Right lobe of liver (tissue), 6 donors: ENCODE data around the gene CHL1. TPM values are rescaled to one million over a fixed set of nuclear protein-coding genes. Genes with fewer than 3 reads are reported as not detected.

ENCODE experiments used
- ATAC-seq, 4 donors: fragments of 200-7000 bp; cut with Tn5 transposase; one replicate each; pipeline ENCODE4 v1.9.1; 2020; ENCODE audit warnings: mild to moderate bottlenecking in 4 of 4, moderate library complexity in 4 of 4
- DNase-seq, 3 donors: peaks; one replicate each; pipeline ENCODE4 v3.0.0-alpha.2; 2020
- H3K27ac ChIP-seq, 3 donors: fragments of 200-600 bp; one replicate each; pipeline ENCODE4 v1.8.0; 2022
- H3K27me3 ChIP-seq, 2 donors: fragments of 200-600 bp; one replicate each; pipeline ENCODE4 v1.8.0; 2022
- H3K36me3 ChIP-seq, 4 donors: fragments of 200-600 bp; sonication (generic) in 1 of 4; one replicate each; pipeline versions ENCODE4 v1.5.1 to v1.8.0; 2017 to 2022; ENCODE audit warnings: control low read depth in 1 of 4
- H3K4me1 ChIP-seq, 4 donors: fragments of 200-600 bp; sonication (generic) in 1 of 4; one replicate each; pipeline versions ENCODE4 v1.5.1 to v1.8.0; 2017 to 2022; ENCODE audit warnings: control low read depth in 1 of 4
- H3K4me3 ChIP-seq, 3 donors: fragments of 200-600 bp; one replicate each; pipeline ENCODE4 v1.8.0; 2022
- H3K9me3 ChIP-seq, 4 donors: fragments of 200-600 bp; sonication (generic) in 1 of 4; one replicate each; pipeline versions ENCODE4 v1.5.1 to v1.8.0; 2017 to 2022; ENCODE audit warnings: control low read depth in 1 of 4
- CTCF ChIP-seq, 4 donors: fragments of 200-600 bp in 3 of 4; fragments of 450-650 bp in 1 of 4; IDR thresholded peaks; one replicate each; pipeline versions ENCODE4 v1.5.1 to v1.8.0; 2016 to 2022; ENCODE audit warnings: antibody characterized with exemption in 4 of 4, mild to moderate bottlenecking in 2 of 4
- POLR2A ChIP-seq: fragments of 450-650 bp; IDR thresholded peaks from one replicate; pipeline ENCODE4 v1.6.1; 2017; ENCODE audit warnings: antibody characterized with exemption, mild to moderate bottlenecking
- WGBS: methylation state at CpG from one replicate; pipeline ENCODE4 v1.1.6; 2018; ENCODE audit warnings: low coverage, low lambda C conversion rate; ENCODE audit not compliant: insufficient coverage; ENCODE audit errors: missing lambda C conversion rate; 5-methylcytosine and 5-hydroxymethylcytosine counted together
- intact Hi-C, 2 donors: fragments of 100-400 bp; cut with DNase I; formaldehyde crosslinking; loops; one replicate each; pipeline versions ENCODE4 v1.11.2 to v1.14.1; 2022
- total RNA-seq, 6 experiments: library from RNA; depleted of rRNA in 2 of 6; stranded (reverse); fragments of >200 nt in 2 of 6; fragmentation: NEBNext Ultra II Directional in 3 of 6; extraction: Animal tissue kit (Norgen Biotek cat#: 25700) in 3 of 6; gene quantifications; one replicate each; pipeline versions ENCODE4 v1.1.0 to v1.2.4, GENCODE V29; 2016 to 2023
- donor health status: DM: no; HTN: yes; CAD: no.
- donor health status: DM: no; HTN: no; CAD: no.
- donor health status: DM: no; HTN: no; CAD: no.
- donor health status: DM: no; HTN: yes; CAD: no.
- donor health status: DM: no; HTN: yes; CAD: no.

Gene CHL1
- total RNA-seq, 6 experiments from 2014 or later: 0.06 to 1.1 (median 0.86) TPM

GRCh38 chr3:436053-436452 lies 239.5 kb downstream of the CHL1 start:
- TF ChIP-seq CTCF (IDR thresholded peaks at IDR 0.05) (no peak), POLR2A (no peak)
- intact Hi-C loops: no loop called here
- H3K4me3 ChIP-seq: no peak overlapping the region
- no peaks in the 10 kb centered on the region for H3K27me3 ChIP-seq
- no peak for ATAC-seq
- no peaks in the 10 kb centered on the region for H3K4me1 ChIP-seq
- no peak for DNase-seq
- H3K27ac ChIP-seq: no peak overlapping the region
- no peaks in the 10 kb centered on the region for H3K36me3 ChIP-seq
- no peaks in the 10 kb centered on the region for H3K9me3 ChIP-seq
- 38% methylated on average over 2 of the region's 2 CpGs for WGBS

- TF ChIP-seq POLR2A: no peak
- no peaks in the 10 kb centered on the region for H3K27me3 ChIP-seq
- 55% methylated on average over 5 of the region's 5 CpGs for WGBS
- no peak overlapping the region for H3K27ac ChIP-seq
- H3K36me3 ChIP-seq: no peaks in the 10 kb centered on the region
- DNase-seq: no peak
- no peak for ATAC-seq
- no peaks in the 10 kb centered on the region for H3K4me1 ChIP-seq
- H3K4me3 ChIP-seq: no peak overlapping the region
- H3K9me3 ChIP-seq: no peaks in the 10 kb centered on the region
- intact Hi-C loops: no loop called here
These were observed 244.3 kb downstream of the CHL1 start for GRCh38 chr3:440826-441225.

GRCh38 chr3:445960-446359 lies 249.4 kb downstream of the CHL1 start:
- Histone ChIP-seq H3K4me1 (no peaks in the 10 kb centered on the region), H3K27ac (no peak overlapping the region), H3K27me3 (no peaks in the 10 kb centered on the region), H3K4me3 (no peak overlapping the region), H3K9me3 (no peaks in the 10 kb centered on the region), H3K36me3 (no peaks in the 10 kb centered on the region)
- TF ChIP-seq POLR2A (no peak), CTCF (IDR thresholded peaks at IDR 0.05) (no peak)
- intact Hi-C loops: no loop called here
- DNase-seq: no peak
- no peak for ATAC-seq
- WGBS: 40% methylated on average over 2 of the region's 2 CpGs

- no peak for TF ChIP-seq POLR2A
- TF ChIP-seq CTCF (IDR thresholded peaks at IDR 0.05): no peak
- Histone ChIP-seq H3K36me3 (no peaks in the 10 kb centered on the region), H3K4me1 (no peaks in the 10 kb centered on the region), H3K4me3 (no peak overlapping the region), H3K27ac (no peak overlapping the region), H3K27me3 (no peaks in the 10 kb centered on the region), H3K9me3 (no peaks in the 10 kb centered on the region)
- intact Hi-C loops: no loop called here
- ATAC-seq (no peak), DNase-seq (no peak)
- WGBS: 62% methylated on average over 5 of the region's 5 CpGs
These were observed 251.1 kb downstream of the CHL1 start for GRCh38 chr3:447671-448070.

GRCh38 chr3:449711-450110 lies 253.1 kb downstream of the CHL1 start:
- H3K27me3 ChIP-seq: no peaks in the 10 kb centered on the region

More at GRCh38 chr3:449711-450110, 253.1 kb downstream of the CHL1 start:
- Histone ChIP-seq H3K4me3 (no peak overlapping the region), H3K36me3 (no peaks in the 10 kb centered on the region), H3K9me3 (no peaks in the 10 kb centered on the region), H3K27ac (no peak overlapping the region), H3K4me1 (no peaks in the 10 kb centered on the region)
- ATAC-seq: no peak
- no peak for DNase-seq
- TF ChIP-seq CTCF (IDR thresholded peaks at IDR 0.05): no peak
- no peak for TF ChIP-seq POLR2A
- no CpG with 5 or more reads among the region's 4 CpGs for WGBS
- intact Hi-C loops: no loop called here
